Transverse colon (tissue), 4 donors: ENCODE data around the gene USP17L28. TPM values are rescaled to one million over a fixed set of nuclear protein-coding genes. Genes with fewer than 3 reads are reported as not detected.
A peak's percentile ranks its signal among the peaks of the same experiment; 100 is the strongest.
"Not testable (repeated sequence)": the region's sequence is repeated elsewhere in the genome, so short reads cannot be mapped to it uniquely, and the experiment has no call there.

Experiments
- DNase-seq: peaks from one replicate; pipeline ENCODE4 v3.0.0-alpha.2; 2019
- H3K27ac ChIP-seq, 4 donors: fragments of 200-600 bp; sonication (generic); 2 replicates each; pipeline ENCODE4 v1.5.1; 2016 to 2018; ENCODE audit warnings: inconsistent platforms in 4 of 4
- H3K27me3 ChIP-seq: fragments of 200-600 bp; sonication (generic); 2 replicates; pipeline ENCODE4 v1.5.1; 2017; ENCODE audit warnings: inconsistent platforms
- H3K36me3 ChIP-seq, 4 donors: fragments of 200-600 bp; sonication (generic); 2 replicates each; pipeline ENCODE4 v1.5.1; 2017 to 2019; ENCODE audit warnings: inconsistent platforms in 4 of 4
- H3K4me1 ChIP-seq, 4 donors: fragments of 200-600 bp; sonication (generic); 2 replicates each; pipeline ENCODE4 v1.5.1; 2017 to 2020; ENCODE audit warnings: inconsistent platforms in 4 of 4
- H3K4me3 ChIP-seq, 4 donors: fragments of 200-600 bp; sonication (generic); 1 replicate in 1 of 4; 2 replicates in 3 of 4; pipeline versions ENCODE4 v1.5.1 to v1.6.1; 2017 to 2019; ENCODE audit warnings: inconsistent platforms in 4 of 4
- H3K9me3 ChIP-seq, 2 donors: fragments of 200-600 bp; sonication (generic); 2 replicates each; pipeline ENCODE4 v1.5.1; 2017 to 2019; ENCODE audit warnings: inconsistent platforms in 2 of 2
- CTCF ChIP-seq, 5 experiments: fragments of 200-600 bp in 3 of 5; fragments of 450-650 bp in 2 of 5; sonication (generic) in 3 of 5; IDR thresholded peaks; 1 replicate in 2 of 5; 2 replicates in 3 of 5; pipeline ENCODE4 v1.5.1; 2016 to 2017; ENCODE audit warnings: antibody characterized with exemption in 5 of 5, inconsistent platforms in 3 of 5, mild to moderate bottlenecking in 2 of 5, moderate library complexity in 1 of 5
- EP300 ChIP-seq: sonication (generic); formaldehyde crosslinking; IDR thresholded peaks from one replicate; pipeline ENCODE4 v1.6.1; 2017; ENCODE audit warnings: antibody characterized with exemption, low read depth
- POLR2A ChIP-seq: fragments of 450-650 bp; IDR thresholded peaks from one replicate; pipeline ENCODE4 v1.6.1; 2016; ENCODE audit warnings: antibody characterized with exemption, mild to moderate bottlenecking, moderate library complexity
- POLR2AphosphoS5 ChIP-seq, 3 donors: sonication (generic); formaldehyde crosslinking; IDR thresholded peaks; one replicate each; pipeline ENCODE4 v1.6.1; 2016; ENCODE audit warnings: antibody characterized with exemption in 3 of 3
- WGBS, 2 donors: methylation state at CpG; one replicate each; pipeline ENCODE4 v1.1.5; 2018; ENCODE audit warnings: low coverage in 1 of 2; 5-methylcytosine and 5-hydroxymethylcytosine counted together
- in situ Hi-C, 4 donors: fragments of 200-750 bp; cut with MboI; loops; one replicate each; pipeline versions ENCODE4 v1.15.0 to v1.15.1; 2017; ENCODE audit warnings: low sequenced_read_pairs in 3 of 4, low pct_ligation_motif_present in 1 of 4, low pct_unique_long_range_greater_than_20kb in 1 of 4
- intact Hi-C: fragments of 100-400 bp; cut with DNase I; formaldehyde crosslinking; loops from one replicate; pipeline ENCODE4 v1.15.1; 2023; ENCODE audit warnings: low total_unique reads
- total RNA-seq, 4 donors: library from RNA; depleted of rRNA; stranded (reverse); fragments of >200 nt; gene quantifications; one replicate each; pipeline ENCODE4 v1.1.0, GENCODE V29; 2016

The USP17L28 gene
- total RNA-seq, 4 donors from 2014 or later, result not detected

- TF ChIP-seq CTCF (IDR thresholded peaks at IDR 0.05), result peak; percentile 52 to 62 (median 58)
- intact Hi-C loops, H3K4me1 ChIP-seq, H3K9me3 ChIP-seq, in situ Hi-C loops, H3K27me3 ChIP-seq, H3K27ac ChIP-seq, H3K36me3 ChIP-seq: not testable (repeated sequence)
- H3K4me3 ChIP-seq, result peak overlapping the region in 3 of 4 donors; percentile 42 to 57 (median 47)
- WGBS, 2 donors, result 21% methylated on average over 18 of the region's 36 CpGs; no CpG with 5 or more reads in 1 of the 2 donors
- peak; percentile 64 for DNase-seq
Observed at GRCh38 chr4:9381012-9381534, 32.4 kb downstream of the USP17L28 start.

- no peak for DNase-seq
- H3K4me1 ChIP-seq, result peaks cover 0 to 2% (median 0%) of the 10 kb centered on the region in 4 donors
- intact Hi-C loops (no loop called here), in situ Hi-C loops (no loop called here)
- TF ChIP-seq EP300 (no peak), CTCF (IDR thresholded peaks at IDR 0.05) (no peak), POLR2AphosphoS5 (IDR thresholded peaks at IDR 0.05) (no peak), POLR2A (no peak)
- H3K36me3 ChIP-seq, result no peaks in the 10 kb centered on the region
- no peak overlapping the region for H3K27ac ChIP-seq
- no peaks in the 10 kb centered on the region for H3K9me3 ChIP-seq
- WGBS, 2 donors, result 63% methylated on average over 1 of the region's 1 CpG; no CpG with 5 or more reads in 1 of the 2 donors
- H3K27me3 ChIP-seq, result no peaks in the 10 kb centered on the region
- no peak overlapping the region for H3K4me3 ChIP-seq
Observed at GRCh38 chr4:9384126-9384525, 35.4 kb downstream of the USP17L28 start.

GRCh38 chr4:9389001-9389400, 40.3 kb downstream of the USP17L28 start:
- 52 to 70% methylated on average over 2 of the region's 2 CpGs for WGBS, 2 donors
- in situ Hi-C loops, result not testable (repeated sequence)

More at GRCh38 chr4:9389001-9389400, 40.3 kb downstream of the USP17L28 start:
- H3K9me3 ChIP-seq, H3K36me3 ChIP-seq, H3K27ac ChIP-seq, H3K4me3 ChIP-seq, intact Hi-C loops, DNase-seq, H3K4me1 ChIP-seq, H3K27me3 ChIP-seq: not testable (repeated sequence)

Other genes with a start within 250 kb of the USP17L28 start
- not detected for gene FAM90A26, start 178.5 kb upstream of the USP17L28 start, total RNA-seq
- gene USP17L10, start 138.2 kb upstream of the USP17L28 start, total RNA-seq, result not detected
- gene USP17L11, start 133.5 kb upstream of the USP17L28 start, total RNA-seq, result not detected
- gene USP17L12, start 128.7 kb upstream of the USP17L28 start, total RNA-seq, result not detected
- gene USP17L13, start 124.0 kb upstream of the USP17L28 start, total RNA-seq, result not detected
- gene USP17L15, start 114.5 kb upstream of the USP17L28 start, total RNA-seq, result not detected
- not detected for gene USP17L17, start 105.0 kb upstream of the USP17L28 start, total RNA-seq
- not detected for gene USP17L18, start 100.3 kb upstream of the USP17L28 start, total RNA-seq
- gene USP17L19, start 95.5 kb upstream of the USP17L28 start, total RNA-seq, result not detected
- gene USP17L20, start 90.8 kb upstream of the USP17L28 start, total RNA-seq, result not detected
- not detected for gene USP17L21, start 86.0 kb upstream of the USP17L28 start, total RNA-seq
- gene USP17L22, start 81.3 kb upstream of the USP17L28 start, total RNA-seq, result not detected
- gene USP17L24, start 23.7 kb upstream of the USP17L28 start, total RNA-seq, result not detected
- gene USP17L25, start 19.0 kb upstream of the USP17L28 start, total RNA-seq, result not detected
- not detected for gene USP17L26, start 14.2 kb upstream of the USP17L28 start, total RNA-seq
- gene USP17L5, start 9.5 kb upstream of the USP17L28 start, total RNA-seq, result not detected
- not detected for gene USP17L27, start 4.7 kb upstream of the USP17L28 start, total RNA-seq
- not detected for gene USP17L29, start 4.7 kb downstream of the USP17L28 start, total RNA-seq
- gene USP17L30, start 14.2 kb downstream of the USP17L28 start, total RNA-seq, result not detected
- gene DEFB131A, start 95.5 kb downstream of the USP17L28 start, total RNA-seq, result not detected